ENCODE data around the gene TMEM134.

TMEM134 gene

GRCh38 chr11:67440229-67441097, 28.6 kb downstream of the TMEM134 start:
- in situ Hi-C loops (cut with HindIII; ENCODE audit: low sequenced_read_pairs): no loop called here

- in situ Hi-C loops (cut with HindIII; ENCODE audit: low sequenced_read_pairs): no loop called here
Measured at GRCh38 chr11:67439321-67440228, 29.5 kb downstream of the TMEM134 start.

DNA sequence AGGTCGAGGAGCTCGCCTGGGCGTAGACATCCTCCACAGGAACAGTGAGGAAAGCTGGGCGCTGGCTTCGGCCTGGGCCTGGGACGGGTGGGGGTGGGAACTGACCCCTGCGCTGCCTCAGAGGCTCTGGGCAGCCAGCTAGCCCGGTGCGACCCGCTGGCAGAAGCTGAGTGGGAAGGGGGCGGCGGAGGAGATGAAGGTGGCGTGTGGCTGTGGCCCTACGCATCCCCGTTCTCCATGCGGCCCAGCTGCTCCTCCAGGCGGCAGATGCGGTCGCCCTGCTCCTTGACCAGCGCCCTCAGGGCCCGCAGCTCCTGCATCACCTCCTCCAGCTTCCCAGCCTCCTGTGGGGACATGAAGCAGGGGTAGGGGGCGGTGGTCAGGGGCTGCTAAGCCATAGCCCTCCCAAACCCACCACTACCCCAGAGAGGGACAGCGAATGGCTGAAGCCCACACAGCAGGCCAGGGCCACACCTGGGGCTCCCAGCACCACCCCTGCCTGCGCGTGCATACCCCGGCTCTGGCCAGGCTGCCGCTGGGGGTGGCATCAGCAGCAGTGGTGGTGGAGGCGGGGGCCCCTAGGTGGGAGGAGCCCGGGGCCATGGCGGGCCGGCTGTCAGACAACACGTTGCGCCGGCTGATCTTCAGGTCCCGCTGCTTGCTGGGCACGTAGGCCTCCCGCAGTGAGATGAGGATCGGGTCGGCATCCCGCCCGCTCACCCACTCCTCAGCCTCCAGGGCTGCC, 30.7 kb downstream of the TMEM134 start:
- in situ Hi-C loops (cut with HindIII; ENCODE audit: low sequenced_read_pairs): no loop called here

DNA sequence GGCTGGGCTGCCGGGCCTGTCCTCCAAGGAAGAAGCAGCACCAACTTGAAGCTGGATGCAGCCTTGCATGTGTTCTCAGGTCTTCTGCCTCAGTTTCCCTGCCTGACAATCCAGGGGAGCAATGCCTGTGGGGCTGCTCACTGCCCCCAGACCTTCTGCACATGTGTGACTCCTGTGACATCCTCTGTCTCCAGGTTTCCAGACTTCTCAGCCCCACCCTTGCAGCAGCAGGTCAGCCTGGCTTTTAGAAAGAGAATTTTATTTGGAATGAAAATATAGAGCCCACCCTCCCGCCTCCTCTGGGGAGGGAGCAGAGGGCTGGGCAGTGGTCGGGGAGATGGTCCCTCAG, 31.3 kb downstream of the TMEM134 start:
- in situ Hi-C loops (cut with HindIII; ENCODE audit: low sequenced_read_pairs): no loop called here

DNA sequence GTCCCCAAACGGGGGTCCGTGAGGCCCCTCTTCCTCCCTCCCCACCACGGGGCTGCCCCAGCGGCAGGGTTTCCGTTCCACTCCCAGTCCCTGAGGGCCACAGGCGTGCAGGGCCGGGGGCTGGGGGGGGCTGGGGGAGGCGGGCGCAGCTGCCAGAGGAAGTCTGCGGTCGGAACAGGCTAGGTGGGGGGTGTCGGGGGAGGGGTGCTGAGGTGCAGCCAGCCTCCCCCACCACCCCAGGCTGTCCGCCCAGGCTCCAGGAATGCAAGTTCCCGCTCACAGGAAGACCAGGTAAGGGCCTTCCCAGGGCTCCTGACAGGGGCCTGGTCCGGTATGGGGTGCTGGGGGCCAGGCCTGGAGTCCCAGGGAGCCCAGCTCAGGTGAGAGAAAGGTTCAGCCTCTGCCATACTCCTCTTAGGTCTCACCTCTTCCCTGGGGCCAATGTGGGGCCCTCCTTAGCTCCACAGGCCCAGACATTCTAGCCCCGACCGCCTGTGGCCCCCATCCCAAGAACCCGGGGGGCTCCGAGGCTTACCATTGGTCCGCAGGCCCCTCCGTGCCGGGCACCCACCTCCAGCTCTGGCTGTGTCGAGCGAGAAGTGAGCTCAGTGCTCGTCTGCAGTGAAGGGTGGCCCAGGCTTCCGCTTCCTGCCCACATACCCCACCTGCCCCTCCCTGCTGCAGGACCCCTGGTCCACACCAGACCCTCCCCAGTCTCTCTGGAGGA, 31.8 kb downstream of the TMEM134 start, which contains the start of gene PTPRCAP:
TSS of gene PTPRCAP (minus strand) at position 601 of the 727 bp plus-strand sequence. CDS start at position 538, 63 bp downstream.
- in situ Hi-C loops (cut with HindIII; ENCODE audit: low sequenced_read_pairs): no loop called here

DNA sequence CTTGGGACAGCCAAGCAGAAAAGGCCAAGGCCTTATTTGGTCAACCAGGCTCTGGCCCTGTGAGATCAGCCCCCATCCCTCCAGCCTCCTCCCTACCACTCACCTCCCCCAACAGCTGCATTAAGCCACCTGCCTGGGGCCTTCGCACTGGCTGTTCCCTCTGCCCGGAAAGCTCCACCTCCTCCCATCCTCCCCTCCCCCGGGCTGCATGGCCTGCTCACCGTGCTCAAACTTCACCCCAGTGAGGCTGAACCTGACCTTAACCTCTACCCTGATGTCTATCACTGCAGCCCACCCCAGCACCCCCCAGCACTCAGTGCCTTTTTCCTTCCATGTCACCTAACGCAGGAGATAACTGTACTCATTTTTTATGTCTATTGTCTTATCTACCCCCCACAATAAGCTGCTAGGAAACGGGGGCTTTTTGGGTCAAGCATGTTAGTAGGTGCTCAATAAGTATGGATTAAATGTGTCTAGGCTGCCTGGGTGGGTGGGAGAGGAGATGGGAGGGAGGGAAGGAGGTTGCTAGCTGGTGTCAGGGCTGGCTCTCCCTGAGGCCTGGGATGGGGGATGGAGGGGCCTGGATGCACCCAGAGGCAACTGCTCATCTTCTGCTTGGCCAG, 32.5 kb downstream of the TMEM134 start:
- in situ Hi-C loops (cut with HindIII; ENCODE audit: low sequenced_read_pairs): no loop called here

DNA sequence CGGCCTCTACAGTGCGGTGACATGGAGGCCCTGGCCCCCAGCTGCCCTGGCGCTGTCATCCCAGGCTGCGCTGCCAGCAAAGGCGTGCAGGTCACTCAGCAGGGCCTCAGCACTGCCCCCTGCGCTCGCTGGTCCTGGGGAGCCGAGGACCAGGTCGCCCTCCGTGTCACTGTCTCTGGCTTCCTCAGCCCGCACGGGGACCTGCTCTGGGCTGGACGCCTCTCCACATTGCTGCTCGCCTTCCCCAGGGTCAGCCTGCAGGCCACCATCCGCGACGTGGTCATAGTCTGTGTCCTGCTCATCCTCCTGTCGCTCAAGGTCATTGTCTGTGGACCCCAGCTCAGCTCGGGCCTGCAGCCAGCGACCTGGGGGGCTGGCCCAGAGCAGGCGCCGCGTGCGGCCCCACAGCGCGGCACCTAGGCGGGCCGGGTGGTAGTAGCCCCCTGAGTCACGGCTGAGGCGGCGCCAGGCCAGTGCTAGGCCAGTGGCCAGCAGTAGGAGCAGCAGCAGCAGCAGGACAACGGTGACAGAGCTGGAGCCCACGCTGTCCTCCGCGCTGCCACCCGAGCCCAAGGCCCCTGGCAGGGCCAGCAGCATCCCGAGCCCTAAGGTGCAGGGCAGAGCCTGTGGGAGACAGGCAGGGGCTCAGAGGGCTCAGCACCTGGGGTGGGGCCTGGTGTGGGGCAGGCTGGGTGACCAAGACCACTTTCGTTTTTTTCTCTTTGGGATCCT, 33.2 kb downstream of the TMEM134 start:
- in situ Hi-C loops (cut with HindIII; ENCODE audit: low sequenced_read_pairs): no loop called here

DNA sequence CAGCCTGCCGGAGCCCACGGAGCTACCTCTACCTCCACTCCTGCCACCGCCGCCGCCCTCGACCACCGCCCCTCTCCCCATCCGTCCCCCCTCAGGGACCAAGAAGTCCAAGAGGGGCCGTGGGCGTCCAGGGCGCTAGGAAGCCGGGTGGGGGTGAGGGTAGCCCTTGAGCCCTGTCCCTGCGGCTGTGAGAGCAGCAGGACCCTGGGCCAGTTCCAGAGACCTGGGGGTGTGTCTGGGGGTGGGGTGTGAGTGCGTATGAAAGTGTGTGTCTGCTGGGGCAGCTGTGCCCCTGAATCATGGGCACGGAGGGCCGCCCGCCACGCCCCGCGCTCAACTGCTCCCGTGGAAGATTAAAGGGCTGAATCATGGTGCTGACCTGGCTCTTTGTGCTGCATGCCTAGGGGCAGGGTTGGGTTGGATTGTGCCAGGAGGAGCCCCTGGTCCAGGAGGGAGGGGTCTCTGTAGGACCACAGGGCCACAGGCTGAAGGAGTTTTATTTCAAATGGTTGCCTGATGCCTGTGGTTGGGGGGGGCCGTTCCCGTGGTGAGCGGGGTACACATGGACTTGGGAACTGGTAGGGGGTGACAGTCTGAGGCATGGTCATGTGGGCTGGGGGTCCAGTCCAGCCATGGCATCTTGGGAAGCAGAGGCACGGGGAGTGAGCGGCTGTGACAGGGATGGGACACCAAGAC, 33.9 kb downstream of the TMEM134 start:
- in situ Hi-C loops (cut with HindIII; ENCODE audit: low sequenced_read_pairs): no loop called here

GRCh38 chr11:67434395-67434881, 34.6 kb downstream of the TMEM134 start:
- in situ Hi-C loops (cut with HindIII; ENCODE audit: low sequenced_read_pairs): no loop called here

- in situ Hi-C loops (cut with HindIII; ENCODE audit: low sequenced_read_pairs): no loop called here
Measured at GRCh38 chr11:67433536-67434394, 35.3 kb downstream of the TMEM134 start.

- in situ Hi-C loops (cut with HindIII; ENCODE audit: low sequenced_read_pairs): no loop called here
Measured at GRCh38 chr11:67432655-67433349, 36.2 kb downstream of the TMEM134 start.

- in situ Hi-C loops (cut with HindIII; ENCODE audit: low sequenced_read_pairs): no loop called here
Measured at GRCh38 chr11:67431346-67432249, 37.5 kb downstream of the TMEM134 start.

DNA sequence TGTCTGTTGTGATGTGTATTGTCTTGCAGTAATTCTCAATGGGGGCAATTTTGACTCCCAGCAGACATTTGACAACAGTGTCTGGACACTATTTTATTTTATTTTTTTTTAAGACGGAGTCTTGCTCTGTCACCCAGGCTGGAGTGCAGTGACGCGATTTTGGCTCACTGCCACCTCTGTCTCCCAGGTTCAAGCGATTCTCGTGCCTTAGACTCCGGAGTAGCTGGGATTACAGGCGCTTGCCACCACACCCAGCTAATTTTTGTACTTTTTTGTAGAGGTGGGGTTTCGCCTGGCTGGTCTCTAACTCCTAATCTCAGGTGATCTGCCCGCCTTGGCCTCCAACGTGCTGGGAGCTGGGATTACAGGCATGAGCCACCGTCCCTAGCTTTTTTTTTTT, 39.3 kb downstream of the TMEM134 start:
- in situ Hi-C loops (cut with HindIII; ENCODE audit: low sequenced_read_pairs): no loop called here

DNA sequence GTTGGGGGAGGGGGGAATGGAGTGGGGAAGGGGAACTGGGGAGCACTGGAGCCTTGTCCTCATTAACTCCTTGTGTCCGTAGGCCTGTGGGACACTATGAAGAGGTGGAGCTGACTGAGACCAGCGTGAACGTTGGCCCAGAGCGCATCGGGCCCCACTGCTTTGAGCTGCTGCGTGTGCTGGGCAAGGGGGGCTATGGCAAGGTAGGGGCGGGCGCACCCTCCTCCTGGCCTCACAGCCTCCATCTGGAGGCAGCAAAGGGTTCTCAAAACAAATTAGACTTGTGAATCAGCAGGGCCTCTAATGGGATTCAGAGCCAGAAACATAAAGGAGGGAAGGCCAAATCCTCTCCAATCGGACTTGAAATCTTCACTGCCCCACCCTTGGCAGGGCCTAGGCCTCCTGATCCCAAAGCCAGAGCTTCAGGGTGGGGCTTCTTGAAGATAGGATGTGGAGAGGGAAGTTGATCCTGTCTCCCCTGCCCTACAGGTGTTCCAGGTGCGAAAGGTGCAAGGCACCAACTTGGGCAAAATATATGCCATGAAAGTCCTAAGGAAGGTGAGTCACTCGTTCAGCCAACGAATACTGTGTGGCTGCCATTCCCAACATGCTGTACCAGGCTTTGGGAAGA, 39.9 kb downstream of the TMEM134 start:
- in situ Hi-C loops (cut with HindIII; ENCODE audit: low sequenced_read_pairs): no loop called here
